Progenitor cell of endocrine pancreas (in vitro differentiated cells): ENCODE measurements around the gene B3GALT5. TPM values are rescaled to one million over a fixed set of nuclear protein-coding genes. Genes with fewer than 3 reads are reported as not detected.
A peak's percentile ranks its signal among the peaks of the same experiment; 100 is the strongest.
"Not testable (repeated sequence)": the region's sequence is repeated elsewhere in the genome, so short reads cannot be mapped to it uniquely, and the experiment has no call there.

Source experiments
- DNase-seq: peaks from one replicate; pipeline ENCODE4 v3.0.0; 2021; ENCODE audit warnings: low spot score; ENCODE audit not compliant: unreplicated experiment
- H3K27ac Mint-ChIP-seq: 2 replicates; pipeline ENCODE4 v1.8.0; 2021; ENCODE audit warnings: mild to moderate bottlenecking, moderate library complexity, mixed read lengths
- H3K27me3 Mint-ChIP-seq: 2 replicates; pipeline ENCODE4 v1.8.0; 2021; ENCODE audit warnings: mixed read lengths
- H3K36me3 Mint-ChIP-seq: 2 replicates; pipeline ENCODE4 v1.8.0; 2022; ENCODE audit warnings: mixed read lengths; ENCODE audit not compliant: insufficient read depth
- H3K4me1 Mint-ChIP-seq: 2 replicates; pipeline ENCODE4 v1.8.0; 2021; ENCODE audit warnings: low read depth, mixed read lengths
- H3K4me3 Mint-ChIP-seq: 2 replicates; pipeline ENCODE4 v1.8.0; 2021; ENCODE audit warnings: low read depth, mild to moderate bottlenecking, moderate library complexity, mixed read lengths
- H3K9me3 Mint-ChIP-seq: 2 replicates; pipeline ENCODE4 v1.8.0; 2021; ENCODE audit warnings: low read depth, mixed read lengths
- total RNA-seq: library from RNA; stranded (reverse); gene quantifications from 2 replicates; pipeline ENCODE4 v1.2.1, GENCODE V29; 2021
- TF ChIP-seq, protein P1 (sequence below): fragments of 200-600 bp; sonication (generic); IDR thresholded peaks from one replicate; pipeline ENCODE4 v1.5.0; 2021; ENCODE audit warnings: antibody characterized with exemption, mild to moderate bottlenecking; ENCODE audit not compliant: unreplicated experiment

Gene B3GALT5
- total RNA-seq, 1 donor from 2014 or later: 0.86 TPM

GRCh38 chr21:39576518-39577128 lies 36.1 kb upstream of the B3GALT5 start:
- H3K4me1 Mint-ChIP-seq: peaks cover 4% of the 10 kb centered on the region
- TF ChIP-seq, protein P1, sequence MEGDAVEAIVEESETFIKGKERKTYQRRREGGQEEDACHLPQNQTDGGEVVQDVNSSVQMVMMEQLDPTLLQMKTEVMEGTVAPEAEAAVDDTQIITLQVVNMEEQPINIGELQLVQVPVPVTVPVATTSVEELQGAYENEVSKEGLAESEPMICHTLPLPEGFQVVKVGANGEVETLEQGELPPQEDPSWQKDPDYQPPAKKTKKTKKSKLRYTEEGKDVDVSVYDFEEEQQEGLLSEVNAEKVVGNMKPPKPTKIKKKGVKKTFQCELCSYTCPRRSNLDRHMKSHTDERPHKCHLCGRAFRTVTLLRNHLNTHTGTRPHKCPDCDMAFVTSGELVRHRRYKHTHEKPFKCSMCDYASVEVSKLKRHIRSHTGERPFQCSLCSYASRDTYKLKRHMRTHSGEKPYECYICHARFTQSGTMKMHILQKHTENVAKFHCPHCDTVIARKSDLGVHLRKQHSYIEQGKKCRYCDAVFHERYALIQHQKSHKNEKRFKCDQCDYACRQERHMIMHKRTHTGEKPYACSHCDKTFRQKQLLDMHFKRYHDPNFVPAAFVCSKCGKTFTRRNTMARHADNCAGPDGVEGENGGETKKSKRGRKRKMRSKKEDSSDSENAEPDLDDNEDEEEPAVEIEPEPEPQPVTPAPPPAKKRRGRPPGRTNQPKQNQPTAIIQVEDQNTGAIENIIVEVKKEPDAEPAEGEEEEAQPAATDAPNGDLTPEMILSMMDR: no peak
- no peak for DNase-seq
- H3K27me3 Mint-ChIP-seq: peaks cover 5% of the 10 kb centered on the region
- peaks cover 3% of the 10 kb centered on the region for H3K9me3 Mint-ChIP-seq
- no peak overlapping the region for H3K27ac Mint-ChIP-seq
- H3K36me3 Mint-ChIP-seq: no peaks in the 10 kb centered on the region
- no peak overlapping the region for H3K4me3 Mint-ChIP-seq

DNA sequence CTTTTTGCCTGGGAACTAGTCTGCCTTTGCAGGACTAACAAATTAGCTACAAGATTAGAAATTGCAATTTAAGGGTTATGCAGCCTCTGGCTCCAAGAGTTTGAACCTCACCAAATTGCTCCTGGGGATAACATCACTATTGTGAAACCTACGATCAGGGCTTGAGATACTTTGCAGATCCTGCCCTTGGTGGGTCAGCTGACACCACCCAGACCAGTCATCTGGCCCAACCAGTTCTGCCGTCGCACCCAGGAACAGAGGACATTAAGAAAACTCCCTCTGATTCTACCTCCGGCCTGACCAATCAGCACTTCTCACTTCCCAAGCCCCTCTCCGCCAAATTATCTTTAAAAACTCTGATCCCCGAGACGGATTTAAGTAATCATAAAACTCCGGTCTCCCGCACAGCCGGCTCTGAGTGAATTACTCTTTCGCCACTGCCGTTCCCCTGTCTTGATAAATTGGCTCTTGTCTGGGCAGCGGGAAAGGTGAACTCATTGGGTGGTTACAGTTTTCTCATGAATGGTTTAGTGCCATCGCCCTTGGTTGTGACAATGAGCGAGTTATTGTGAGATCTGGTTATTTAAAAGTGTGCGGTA lies 32.9 kb upstream of the B3GALT5 start:
- Mint-ChIP-seq H3K4me1 (peaks cover 4% of the 10 kb centered on the region), H3K27ac (no peak overlapping the region), H3K4me3 (no peak overlapping the region), H3K27me3 (peaks cover 3% of the 10 kb centered on the region), H3K9me3 (peaks cover 3% of the 10 kb centered on the region), H3K36me3 (no peaks in the 10 kb centered on the region)
- TF ChIP-seq, protein P1: no peak
- no peak for DNase-seq

GRCh38 chr21:39580744-39581143 lies 32.0 kb upstream of the B3GALT5 start:
- Mint-ChIP-seq H3K27me3 (peaks cover 3% of the 10 kb centered on the region), H3K36me3 (no peaks in the 10 kb centered on the region), H3K4me3 (no peak overlapping the region), H3K4me1 (peaks cover 4% of the 10 kb centered on the region), H3K27ac (no peak overlapping the region), H3K9me3 (peaks cover 6% of the 10 kb centered on the region)
- no peak for DNase-seq
- TF ChIP-seq, protein P1: no peak

GRCh38 chr21:39581414-39581813 lies 31.3 kb upstream of the B3GALT5 start:
- Mint-ChIP-seq H3K36me3 (no peaks in the 10 kb centered on the region), H3K27ac (no peak overlapping the region), H3K4me3 (no peak overlapping the region), H3K27me3 (peaks cover 3% of the 10 kb centered on the region), H3K9me3 (peaks cover 6% of the 10 kb centered on the region), H3K4me1 (peaks cover 4% of the 10 kb centered on the region)
- no peak for DNase-seq
- TF ChIP-seq, protein P1: peak; percentile 23

- Mint-ChIP-seq H3K27ac (no peak overlapping the region), H3K4me1 (peaks cover 4% of the 10 kb centered on the region), H3K27me3 (no peaks in the 10 kb centered on the region), H3K9me3 (peaks cover 7% of the 10 kb centered on the region), H3K4me3 (no peak overlapping the region), H3K36me3 (no peaks in the 10 kb centered on the region)
- TF ChIP-seq, protein P1: no peak
- DNase-seq: no peak
These were observed 30.0 kb upstream of the B3GALT5 start for GRCh38 chr21:39582749-39583148.

DNA sequence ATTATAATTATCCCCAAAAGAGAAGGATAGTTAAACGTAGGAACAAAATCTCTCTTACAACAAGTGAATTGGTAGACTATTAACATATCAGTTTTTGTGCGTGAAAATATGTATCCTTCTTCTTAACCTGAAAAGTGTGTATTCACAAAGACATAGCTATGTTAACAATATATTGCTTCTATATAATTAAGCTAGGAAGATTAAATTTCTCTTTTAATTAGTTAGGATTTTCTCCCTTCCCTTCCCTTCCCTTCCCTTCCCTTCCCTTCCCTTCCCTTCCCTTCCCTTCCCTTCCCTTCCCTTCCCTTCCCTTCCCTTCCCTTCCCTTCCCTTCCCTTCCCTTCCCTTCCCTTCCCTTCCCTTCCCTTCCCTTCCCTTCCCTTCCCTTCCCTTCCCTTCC lies 29.2 kb upstream of the B3GALT5 start:
- not testable (repeated sequence) for H3K4me3 Mint-ChIP-seq, H3K36me3 Mint-ChIP-seq, DNase-seq, H3K4me1 Mint-ChIP-seq, H3K27me3 Mint-ChIP-seq, H3K27ac Mint-ChIP-seq
- peaks cover 11% of the 10 kb centered on the region for H3K9me3 Mint-ChIP-seq
